GM23248 (cell line): Measurements from ENCODE around the gene IGFALS.

Source experiments
- EZH2 ChIP-seq: fragments of 200-600 bp; sonication (generic); IDR thresholded peaks from 2 replicates; pipeline ENCODE4 v1.6.1; 2018; ENCODE audit warnings: antibody characterized with exemption, mild to moderate bottlenecking; ENCODE audit not compliant: insufficient read depth, poor library complexity, severe bottlenecking
- EZH2phosphoT487 ChIP-seq: fragments of 200-600 bp; sonication (generic); IDR thresholded peaks from 2 replicates; pipeline ENCODE4 v1.6.1; 2018; ENCODE audit warnings: antibody characterized with exemption, moderate library complexity, mild to moderate bottlenecking, low read depth; ENCODE audit not compliant: insufficient read depth

DNA sequence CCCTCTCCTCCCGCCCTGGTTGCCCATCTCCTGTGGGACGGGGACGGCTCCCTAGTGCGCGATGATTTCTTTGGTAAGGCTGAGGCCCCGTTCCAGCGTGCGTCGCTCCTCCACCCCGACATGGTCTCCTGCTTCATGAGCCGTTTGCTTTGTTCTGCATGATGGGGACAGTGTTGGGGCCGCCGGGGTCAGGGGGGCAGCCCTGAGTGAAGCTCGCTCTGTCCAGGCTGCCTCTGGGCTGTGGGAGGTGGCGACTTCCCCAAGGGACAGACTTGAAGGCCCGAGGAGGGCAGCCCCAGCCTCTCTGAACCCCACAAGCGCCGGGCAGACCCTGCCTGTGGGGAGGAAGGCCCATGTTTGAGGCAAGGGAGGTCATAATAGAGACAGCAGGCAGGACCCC, 34.6 kb downstream of the IGFALS start:
- no peak for TF ChIP-seq EZH2
- no peak for TF ChIP-seq EZH2phosphoT487
